ENCODE measurements around the gene NFKBIA. TPM values are rescaled to one million over a fixed set of nuclear protein-coding genes. Genes with fewer than 3 reads are reported as not detected.

NFKBIA gene
- total and polyA plus RNA-seq, 10 donors: 107 to 482 (median 305) TPM

DNA sequence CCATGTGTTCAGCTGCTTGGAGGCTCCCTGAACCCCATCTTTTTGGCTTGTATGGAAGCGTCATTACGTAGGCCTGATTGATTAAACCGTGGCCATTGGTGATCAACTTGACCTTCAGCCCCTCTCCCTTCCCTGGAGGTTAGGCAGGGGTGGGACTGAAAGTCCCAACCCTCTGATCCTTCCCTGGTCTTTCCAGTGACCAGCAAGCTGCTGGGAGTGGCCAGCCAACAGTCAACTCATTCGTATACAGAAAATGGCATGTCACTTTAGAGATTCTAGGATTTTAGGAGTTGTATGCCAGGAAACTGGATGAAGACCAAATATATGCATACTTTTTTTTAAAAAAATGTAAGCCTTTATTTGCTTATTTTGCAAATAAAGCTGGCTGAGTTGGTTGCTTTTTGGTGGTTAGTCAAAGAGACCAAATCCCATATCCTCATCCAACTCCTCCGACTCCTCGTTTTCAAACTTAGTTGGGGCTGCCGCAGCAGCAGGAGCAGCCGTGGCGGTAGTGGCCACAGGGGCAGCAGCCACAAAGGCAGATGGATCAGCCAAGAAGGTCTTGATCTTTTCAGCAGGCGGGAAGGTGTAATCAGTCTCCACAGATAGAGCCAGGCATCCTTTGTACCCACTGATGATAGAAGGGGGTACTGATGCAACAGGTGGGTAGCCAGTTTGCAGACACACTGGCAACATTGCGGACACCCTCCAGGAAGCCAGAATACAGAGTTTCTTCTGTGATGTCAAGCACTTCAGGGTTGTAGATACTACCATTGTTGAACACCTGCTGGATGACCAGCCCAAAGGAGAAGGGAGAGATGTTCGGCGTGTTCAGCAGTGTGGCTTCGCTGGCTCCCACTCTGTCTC, 16.6 kb downstream of the NFKBIA start:
- Histone ChIP-seq H3K27me3 (replicated peaks in 1 of 7) (no peaks in the 10 kb centered on the region), H3K9me3 (no peaks in the 10 kb centered on the region), H3K4me1 (peaks cover 0 to 40% (median 15%) of the 10 kb centered on the region in 6 donors), H3K27ac (no peak overlapping the region), H3K4me3 (no peak overlapping the region), H3K36me3 (no peaks in the 10 kb centered on the region)
- no peak for DNase-seq
- intact Hi-C loops (cut with DNase I; ENCODE audit: low total_unique reads): no loop called here
- WGBS, 5 donors: 92 to 96% (median 94%) methylated on average over 14 of the region's 14 CpGs
- TF ChIP-seq POLR2A (IDR thresholded peaks at IDR 0.05) (no peak), POLR2AphosphoS5 (IDR thresholded peaks at IDR 0.05) (no peak)
- TF ChIP-seq, protein P1, sequence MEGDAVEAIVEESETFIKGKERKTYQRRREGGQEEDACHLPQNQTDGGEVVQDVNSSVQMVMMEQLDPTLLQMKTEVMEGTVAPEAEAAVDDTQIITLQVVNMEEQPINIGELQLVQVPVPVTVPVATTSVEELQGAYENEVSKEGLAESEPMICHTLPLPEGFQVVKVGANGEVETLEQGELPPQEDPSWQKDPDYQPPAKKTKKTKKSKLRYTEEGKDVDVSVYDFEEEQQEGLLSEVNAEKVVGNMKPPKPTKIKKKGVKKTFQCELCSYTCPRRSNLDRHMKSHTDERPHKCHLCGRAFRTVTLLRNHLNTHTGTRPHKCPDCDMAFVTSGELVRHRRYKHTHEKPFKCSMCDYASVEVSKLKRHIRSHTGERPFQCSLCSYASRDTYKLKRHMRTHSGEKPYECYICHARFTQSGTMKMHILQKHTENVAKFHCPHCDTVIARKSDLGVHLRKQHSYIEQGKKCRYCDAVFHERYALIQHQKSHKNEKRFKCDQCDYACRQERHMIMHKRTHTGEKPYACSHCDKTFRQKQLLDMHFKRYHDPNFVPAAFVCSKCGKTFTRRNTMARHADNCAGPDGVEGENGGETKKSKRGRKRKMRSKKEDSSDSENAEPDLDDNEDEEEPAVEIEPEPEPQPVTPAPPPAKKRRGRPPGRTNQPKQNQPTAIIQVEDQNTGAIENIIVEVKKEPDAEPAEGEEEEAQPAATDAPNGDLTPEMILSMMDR (IDR thresholded peaks at IDR 0.05 in 8 of 11, conservative IDR thresholded peaks at IDR 0.05 in 3 of 11): no peak

DNA sequence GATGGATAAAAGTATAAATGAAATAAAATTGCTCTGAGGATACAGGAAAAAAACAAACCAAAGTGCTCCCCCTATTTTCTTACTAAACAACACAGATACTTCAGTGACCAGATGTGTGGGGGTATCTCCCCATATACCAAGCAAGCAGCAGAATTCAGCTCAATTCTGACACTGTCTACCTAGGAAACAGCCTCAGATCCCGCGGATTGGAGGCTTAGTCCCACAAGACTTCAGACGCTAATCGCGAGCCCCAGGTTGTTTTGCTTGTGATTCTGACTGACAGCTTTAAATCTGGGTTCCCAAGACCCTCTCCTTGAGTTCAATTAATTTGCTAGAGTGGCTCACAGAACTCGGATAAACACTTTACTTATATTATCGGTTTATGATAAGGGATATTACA, 17.3 kb downstream of the NFKBIA start:
- Histone ChIP-seq H3K27ac (peak overlapping the region in 1 of 8 donors; percentile 73), H3K36me3 (no peaks in the 10 kb centered on the region), H3K4me3 (no peak overlapping the region), H3K27me3 (replicated peaks in 1 of 7) (no peaks in the 10 kb centered on the region), H3K4me1 (peaks cover 0 to 40% (median 15%) of the 10 kb centered on the region in 6 donors), H3K9me3 (no peaks in the 10 kb centered on the region)
- 93 to 96% (median 95%) methylated on average over 7 of the region's 7 CpGs for WGBS, 5 donors
- no peak for DNase-seq
- TF ChIP-seq POLR2A (IDR thresholded peaks at IDR 0.05) (no peak), POLR2AphosphoS5 (IDR thresholded peaks at IDR 0.05) (no peak)
- TF ChIP-seq, protein P1 (IDR thresholded peaks at IDR 0.05 in 8 of 11, conservative IDR thresholded peaks at IDR 0.05 in 3 of 11): no peak
- intact Hi-C loops (cut with DNase I; ENCODE audit: low total_unique reads): no loop called here

DNA sequence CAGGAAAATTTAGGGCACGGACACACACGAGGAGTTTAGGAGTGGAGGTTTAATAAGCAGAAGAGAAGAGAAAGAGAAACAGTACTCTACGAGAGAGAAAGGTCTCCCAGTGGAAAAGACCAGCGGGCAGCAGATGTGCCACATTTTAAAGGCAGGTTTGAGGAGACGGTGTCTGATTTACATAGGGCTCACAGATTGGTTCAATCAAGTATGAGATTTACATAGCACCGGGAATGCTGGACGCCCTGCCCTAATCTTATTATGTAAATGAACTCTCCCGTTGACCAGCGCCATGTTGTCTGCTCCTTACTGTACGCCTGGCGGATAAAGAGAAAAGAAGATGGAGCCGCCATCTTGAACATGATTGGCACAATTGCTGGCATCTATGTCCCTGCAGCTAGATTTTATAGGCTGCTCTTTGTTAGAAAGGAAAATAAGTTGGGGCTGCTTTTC, 17.9 kb downstream of the NFKBIA start:
- H3K4me1 ChIP-seq: peaks cover 0 to 40% (median 15%) of the 10 kb centered on the region in 6 donors
- no peaks in the 10 kb centered on the region for H3K27me3 ChIP-seq (replicated peaks in 1 of 7)
- intact Hi-C loops (cut with DNase I; ENCODE audit: low total_unique reads): no loop called here
- DNase-seq: no peak
- 81 to 90% (median 87%) methylated on average over 12 of the region's 12 CpGs for WGBS, 5 donors
- no peaks in the 10 kb centered on the region for H3K9me3 ChIP-seq
- no peaks in the 10 kb centered on the region for H3K36me3 ChIP-seq
- H3K27ac ChIP-seq: peak overlapping the region in 4 of 8 donors; percentile 58 to 78 (median 70)
- TF ChIP-seq, protein P1 (IDR thresholded peaks at IDR 0.05 in 8 of 11, conservative IDR thresholded peaks at IDR 0.05 in 3 of 11): no peak
- TF ChIP-seq POLR2A (IDR thresholded peaks at IDR 0.05): no peak
- TF ChIP-seq POLR2AphosphoS5 (IDR thresholded peaks at IDR 0.05): no peak
- no peak overlapping the region for H3K4me3 ChIP-seq

Data from spleen (tissue), 11 donors.